Immature natural killer cell (primary cell): Measurements from ENCODE around the gene SMPX. TPM values are rescaled to one million over a fixed set of nuclear protein-coding genes. Genes with fewer than 3 reads are reported as not detected.
A peak's percentile ranks its signal among the peaks of the same experiment; 100 is the strongest.

Experiments
- DNase-seq, 3 donors: peaks; one replicate each; pipeline ENCODE4 v3.0.0; 2022; ENCODE audit warnings: mixed read lengths in 1 of 3
- H3K27ac Mint-ChIP-seq, 6 donors: one replicate each; pipeline ENCODE4 v1.8.0; 2020; ENCODE audit warnings: mixed read lengths in 6 of 6, mild to moderate bottlenecking in 5 of 6, inconsistent platforms in 4 of 6, moderate library complexity in 3 of 6
- H3K27me3 Mint-ChIP-seq, 3 donors: one replicate each; pipeline ENCODE4 v1.8.0; 2020 to 2021; ENCODE audit warnings: low read depth in 3 of 3, mild to moderate bottlenecking in 3 of 3, mixed read lengths in 3 of 3, moderate library complexity in 3 of 3, inconsistent platforms in 1 of 3
- H3K36me3 Mint-ChIP-seq, 3 donors: one replicate each; pipeline ENCODE4 v1.8.0; 2020; ENCODE audit warnings: mixed read lengths in 3 of 3, inconsistent platforms in 2 of 3, mild to moderate bottlenecking in 2 of 3
- H3K4me1 Mint-ChIP-seq, 2 donors: one replicate each; pipeline ENCODE4 v1.8.0; 2020; ENCODE audit warnings: inconsistent platforms in 2 of 2, mild to moderate bottlenecking in 2 of 2, mixed read lengths in 2 of 2, moderate library complexity in 1 of 2
- H3K4me3 Mint-ChIP-seq, 5 donors: one replicate each; pipeline ENCODE4 v1.8.0; 2020; ENCODE audit warnings: mild to moderate bottlenecking in 5 of 5, mixed read lengths in 5 of 5, inconsistent platforms in 3 of 5, moderate library complexity in 3 of 5
- H3K9me3 Mint-ChIP-seq, 6 donors: one replicate each; pipeline ENCODE4 v1.8.0; 2020; ENCODE audit warnings: mild to moderate bottlenecking in 6 of 6, mixed read lengths in 6 of 6, inconsistent platforms in 4 of 6, moderate library complexity in 3 of 6
- polyA plus RNA-seq, 3 donors: library from polyadenylated mRNA; unstranded; fragments of 300-500 nt; fragmentation: Illumina TruSeq; gene quantifications; one replicate each; pipeline ENCODE4 v1.2.3, GENCODE V29; 2021

SMPX gene
- polyA plus RNA-seq, 3 donors from 2014 or later, result not detected

DNA sequence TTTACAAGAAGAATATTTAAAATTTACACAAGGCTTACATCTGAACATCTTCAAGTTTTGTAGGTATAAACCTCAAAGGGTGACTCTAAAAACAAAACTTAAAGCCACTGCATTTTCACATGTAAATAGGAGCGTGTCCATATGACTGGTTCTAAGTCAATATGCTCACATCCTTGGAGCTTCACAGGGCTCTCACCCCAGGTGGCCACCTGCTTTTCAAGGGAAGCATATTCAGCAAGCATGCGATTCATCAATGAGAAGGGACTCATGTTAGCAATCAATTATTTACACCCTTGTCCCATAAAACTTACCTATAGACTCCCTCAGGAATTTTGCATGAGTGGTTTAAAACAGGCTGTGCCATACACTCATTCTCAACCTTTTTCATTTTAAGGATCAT, 82.0 kb downstream of the SMPX start:
- no peak overlapping the region for H3K4me3 Mint-ChIP-seq
- no peaks in the 10 kb centered on the region for H3K9me3 Mint-ChIP-seq
- no peaks in the 10 kb centered on the region for H3K4me1 Mint-ChIP-seq
- peaks cover 3 to 7% (median 3%) of the 10 kb centered on the region in 3 donors for H3K27me3 Mint-ChIP-seq
- H3K36me3 Mint-ChIP-seq, result no peaks in the 10 kb centered on the region
- H3K27ac Mint-ChIP-seq, result no peak overlapping the region
- DNase-seq, result no peak

DNA sequence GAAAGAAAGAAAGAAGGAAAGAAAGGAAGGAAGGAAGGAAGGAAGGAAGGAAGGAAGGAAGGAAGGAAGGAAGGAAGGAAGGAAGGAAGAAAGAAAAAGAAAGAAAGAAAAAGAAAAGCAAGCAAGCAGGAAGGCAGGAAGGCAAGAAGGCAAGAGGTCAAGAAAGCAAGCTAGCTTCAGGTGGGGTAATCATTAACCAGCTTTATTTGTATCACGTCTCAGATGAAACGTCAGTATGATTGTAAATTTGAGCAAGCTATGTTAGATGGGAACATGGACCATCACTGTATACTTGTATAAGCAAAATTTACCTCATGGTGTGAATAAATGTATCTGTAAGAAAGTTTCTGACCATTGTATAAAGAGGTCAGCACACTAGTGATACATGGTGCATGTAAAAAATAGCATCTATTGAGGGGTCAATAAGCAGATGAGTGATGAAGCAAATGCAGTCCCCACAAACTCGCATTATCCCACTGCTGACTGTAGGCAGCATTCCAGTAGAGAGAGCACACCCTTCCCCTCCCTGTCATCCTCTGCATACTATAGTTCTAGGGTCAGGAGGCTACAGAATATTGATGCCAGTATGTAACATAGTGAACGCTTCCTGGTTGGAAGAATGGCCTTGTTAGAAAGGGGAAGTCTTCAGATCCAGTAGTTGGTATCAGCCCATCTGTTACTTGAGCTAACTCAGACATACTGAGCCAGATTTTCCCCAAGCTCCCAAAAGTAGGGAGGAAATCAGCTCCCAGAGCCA, 83.3 kb downstream of the SMPX start:
- Mint-ChIP-seq H3K9me3 (no peaks in the 10 kb centered on the region), H3K27me3 (peaks cover 1 to 7% (median 3%) of the 10 kb centered on the region in 3 donors), H3K27ac (no peak overlapping the region), H3K4me3 (no peak overlapping the region), H3K4me1 (no peaks in the 10 kb centered on the region), H3K36me3 (no peaks in the 10 kb centered on the region)
- no peak for DNase-seq

DNA sequence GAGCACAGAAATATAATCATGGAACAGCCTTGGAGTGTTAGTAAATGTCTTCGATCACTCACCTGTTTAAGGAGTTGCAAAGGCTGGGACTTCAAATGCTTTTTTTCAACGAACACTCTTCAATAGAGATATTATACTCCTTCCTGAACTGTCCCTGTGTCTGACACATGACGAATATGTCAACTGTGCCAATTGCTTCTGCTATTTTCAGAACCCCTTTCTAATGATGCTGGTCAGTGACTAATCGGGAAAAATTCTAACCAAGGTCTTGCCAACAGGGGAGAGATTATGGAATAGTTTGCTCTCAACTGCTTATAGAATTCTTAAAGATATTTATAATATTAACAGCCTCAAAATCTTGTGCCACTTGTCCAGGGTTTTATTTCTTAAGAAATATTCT, 91.2 kb downstream of the SMPX start:
- H3K4me1 Mint-ChIP-seq, result no peaks in the 10 kb centered on the region
- H3K9me3 Mint-ChIP-seq, result peaks cover 0 to 1% (median 0%) of the 10 kb centered on the region in 6 donors
- H3K27me3 Mint-ChIP-seq, result peaks cover 0 to 7% (median 2%) of the 10 kb centered on the region in 3 donors
- no peak overlapping the region for H3K4me3 Mint-ChIP-seq
- no peak for DNase-seq
- H3K27ac Mint-ChIP-seq, result no peak overlapping the region
- no peaks in the 10 kb centered on the region for H3K36me3 Mint-ChIP-seq

DNA sequence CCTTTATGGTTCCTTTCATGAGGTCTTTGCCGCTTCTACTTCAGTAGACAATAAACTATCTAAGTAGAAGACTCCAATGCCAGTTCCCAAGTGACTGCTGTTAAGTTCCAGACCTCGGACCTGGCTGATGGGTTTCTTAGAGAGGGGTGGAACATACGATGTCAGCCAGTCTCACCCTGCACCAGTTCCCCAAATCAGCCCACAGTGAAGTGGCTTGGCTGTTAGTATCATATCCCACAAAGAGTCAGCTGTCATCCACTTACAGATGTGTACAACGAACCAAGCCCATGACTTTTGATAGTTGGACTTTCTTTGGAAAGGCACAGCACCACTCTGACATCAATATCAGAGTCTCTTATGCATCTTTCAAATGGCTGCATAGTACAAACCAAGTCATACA, 91.7 kb downstream of the SMPX start:
- Mint-ChIP-seq H3K27me3 (peaks cover 0 to 8% (median 2%) of the 10 kb centered on the region in 3 donors), H3K4me1 (no peaks in the 10 kb centered on the region), H3K36me3 (no peaks in the 10 kb centered on the region), H3K9me3 (peaks cover 0 to 1% (median 0%) of the 10 kb centered on the region in 6 donors), H3K4me3 (no peak overlapping the region), H3K27ac (no peak overlapping the region)
- DNase-seq, result no peak

DNA sequence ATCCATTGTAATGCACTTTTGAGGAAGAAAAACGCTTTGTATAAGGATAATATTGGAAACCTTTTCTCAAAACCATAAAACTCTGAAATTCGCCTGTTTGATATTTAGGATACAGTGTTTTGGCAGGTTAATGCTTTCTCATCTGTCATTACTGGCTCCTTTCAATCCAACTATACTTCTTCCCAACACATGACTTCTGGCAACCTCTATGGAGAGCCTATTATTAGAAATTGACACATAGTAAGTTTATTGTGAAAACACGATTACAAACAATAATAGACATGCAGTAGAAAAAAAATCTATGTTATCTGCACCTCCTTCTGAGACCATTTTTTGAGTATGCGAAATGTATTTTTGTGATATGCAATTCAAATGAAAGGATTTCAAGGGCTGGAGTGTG, 95.2 kb downstream of the SMPX start:
- no peak for DNase-seq
- Mint-ChIP-seq H3K9me3 (peaks cover 0 to 3% (median 0%) of the 10 kb centered on the region in 6 donors), H3K36me3 (no peaks in the 10 kb centered on the region), H3K27me3 (peaks cover 1 to 8% (median 2%) of the 10 kb centered on the region in 3 donors), H3K27ac (no peak overlapping the region), H3K4me1 (no peaks in the 10 kb centered on the region), H3K4me3 (no peak overlapping the region)

DNA sequence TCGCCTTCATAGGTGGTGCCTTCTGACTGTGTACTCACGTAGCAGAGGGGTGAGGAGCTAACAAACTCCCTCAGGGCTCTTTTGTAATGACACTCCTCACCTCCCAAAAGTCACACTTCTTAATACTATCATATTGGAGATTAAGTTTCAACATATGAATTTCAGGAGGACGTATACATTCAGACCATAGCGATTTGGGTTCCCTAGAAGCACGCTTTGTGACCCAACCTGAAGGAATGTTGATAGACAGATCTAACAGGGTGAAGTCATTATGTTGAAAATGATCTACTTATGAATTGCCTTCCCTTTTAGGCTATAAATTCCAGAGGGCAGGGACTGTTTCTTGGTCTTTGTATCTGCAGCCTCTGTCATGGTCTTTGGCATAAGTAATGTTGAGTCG, 96.6 kb downstream of the SMPX start:
- Mint-ChIP-seq H3K9me3 (peaks cover 0 to 3% (median 0%) of the 10 kb centered on the region in 6 donors), H3K27ac (no peak overlapping the region), H3K4me1 (no peaks in the 10 kb centered on the region), H3K27me3 (peaks cover 1 to 8% (median 2%) of the 10 kb centered on the region in 3 donors), H3K4me3 (no peak overlapping the region), H3K36me3 (no peaks in the 10 kb centered on the region)
- DNase-seq, result no peak

DNA sequence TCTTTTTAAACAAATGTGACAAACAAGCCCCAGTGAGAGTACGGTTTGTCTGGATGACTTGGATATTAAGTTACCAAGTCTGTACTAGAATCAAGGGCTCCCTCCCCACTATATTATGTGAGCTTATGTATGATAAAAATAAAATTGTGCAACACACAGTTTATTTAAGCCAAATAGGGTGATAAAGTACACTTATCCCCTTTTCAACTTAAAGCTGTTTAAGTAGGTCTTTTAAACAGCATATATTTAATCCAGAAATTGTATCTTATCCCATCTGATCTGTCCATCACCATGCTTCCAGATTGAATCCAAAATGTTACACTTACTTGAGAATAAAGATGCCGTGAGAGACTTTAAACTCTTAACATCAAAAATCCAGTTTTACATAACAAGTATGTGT, 97.8 kb downstream of the SMPX start:
- H3K9me3 Mint-ChIP-seq, result peaks cover 0 to 3% (median 0%) of the 10 kb centered on the region in 6 donors
- no peaks in the 10 kb centered on the region for H3K36me3 Mint-ChIP-seq
- no peak overlapping the region for H3K27ac Mint-ChIP-seq
- no peak for DNase-seq
- H3K4me3 Mint-ChIP-seq, result no peak overlapping the region
- no peaks in the 10 kb centered on the region for H3K4me1 Mint-ChIP-seq
- H3K27me3 Mint-ChIP-seq, result peaks cover 0 to 5% (median 1%) of the 10 kb centered on the region in 3 donors

DNA sequence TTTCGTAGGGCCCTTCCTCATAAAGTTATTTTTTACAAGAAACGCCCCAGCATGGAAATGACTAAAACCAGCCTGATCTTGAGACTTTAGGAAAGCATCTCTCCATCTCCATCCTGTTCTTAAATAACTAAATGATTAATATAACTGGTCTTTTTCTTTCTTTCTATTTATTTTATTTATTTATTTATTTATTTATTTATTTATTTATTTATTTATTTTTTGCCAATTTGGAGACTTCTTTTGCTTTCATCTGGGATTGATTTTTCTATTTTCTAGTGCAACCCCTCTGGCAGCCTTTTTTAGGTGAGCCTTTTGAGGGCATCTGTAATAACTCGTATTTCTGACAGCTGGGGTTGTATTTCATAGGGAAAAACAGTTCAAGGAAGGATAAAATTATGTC, 98.6 kb downstream of the SMPX start:
- no peaks in the 10 kb centered on the region for H3K4me1 Mint-ChIP-seq
- H3K27ac Mint-ChIP-seq, result no peak overlapping the region
- H3K9me3 Mint-ChIP-seq, result peaks cover 0 to 3% (median 0%) of the 10 kb centered on the region in 6 donors
- H3K4me3 Mint-ChIP-seq, result no peak overlapping the region
- DNase-seq, result no peak
- H3K27me3 Mint-ChIP-seq, result peaks cover 0 to 5% (median 1%) of the 10 kb centered on the region in 3 donors
- H3K36me3 Mint-ChIP-seq, result no peaks in the 10 kb centered on the region

DNA sequence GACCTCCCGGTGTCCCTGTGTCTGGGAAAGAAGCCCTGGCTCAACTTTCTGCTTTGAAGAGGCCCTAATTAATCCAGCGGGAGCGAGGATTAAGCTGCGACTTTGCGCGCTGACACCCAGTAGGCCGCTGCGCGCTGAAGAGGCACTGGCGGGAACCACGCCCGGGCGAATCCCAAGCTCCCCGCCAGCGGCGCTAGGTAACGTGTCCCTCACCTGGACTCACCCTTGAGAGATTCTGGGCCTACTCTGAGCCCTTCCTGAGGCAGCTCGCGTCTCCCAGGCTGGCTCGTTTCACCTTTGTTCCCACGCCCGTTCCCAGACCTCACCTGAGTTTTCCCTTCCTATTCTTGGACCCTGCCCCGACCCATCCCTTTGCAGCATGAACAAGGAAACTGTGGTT, 99.2 kb downstream of the SMPX start:
- no peak overlapping the region for H3K27ac Mint-ChIP-seq
- H3K4me1 Mint-ChIP-seq, result no peaks in the 10 kb centered on the region
- no peak overlapping the region for H3K4me3 Mint-ChIP-seq
- H3K36me3 Mint-ChIP-seq, result no peaks in the 10 kb centered on the region
- H3K27me3 Mint-ChIP-seq, result peaks cover 0 to 5% (median 1%) of the 10 kb centered on the region in 3 donors
- DNase-seq, result no peak
- H3K9me3 Mint-ChIP-seq, result peaks cover 0 to 3% (median 0%) of the 10 kb centered on the region in 6 donors

DNA sequence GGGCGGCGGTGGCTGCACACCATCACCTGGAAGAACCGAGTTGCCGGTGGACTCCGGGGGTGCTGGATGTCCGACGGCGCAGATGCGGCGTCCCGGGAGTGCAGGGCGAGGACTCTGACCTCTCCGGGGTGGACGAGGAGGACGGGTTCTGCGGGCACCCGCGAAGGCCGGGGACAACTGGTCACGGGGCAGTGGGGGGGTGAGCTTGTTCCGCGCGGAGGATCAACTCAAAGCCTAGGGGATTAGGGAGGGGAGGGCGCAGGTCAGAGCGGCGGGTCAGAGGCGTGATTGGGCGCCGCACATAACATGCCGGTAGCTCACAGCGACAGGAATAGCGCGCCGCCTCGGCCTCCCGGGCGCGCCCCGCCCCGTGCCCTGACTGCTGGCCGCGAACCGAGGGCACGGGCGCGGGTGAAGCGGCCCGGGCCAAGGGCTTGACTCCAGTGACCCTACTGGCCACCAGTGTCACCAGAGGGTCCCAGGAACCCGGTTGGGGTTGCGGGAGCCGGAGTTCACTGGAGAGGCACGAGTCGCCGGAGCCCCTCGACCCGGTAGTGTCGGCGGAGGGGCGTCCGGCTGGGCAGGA, 99.7 kb downstream of the SMPX start, which contains the start of gene KLHL34:
Gene KLHL34, minus strand, starts transcription at position 179 of the 586 bp plus-strand sequence. CDS start 542 bp downstream, outside the sequence.
- H3K27ac Mint-ChIP-seq, result no peak within 1 kb of the TSS
- DNase-seq, result no peak
- no peaks in the 10 kb centered on the region for H3K36me3 Mint-ChIP-seq
- H3K27me3 Mint-ChIP-seq, result peaks cover 0 to 5% (median 1%) of the 10 kb centered on the region in 3 donors
- no peak within 1 kb of the TSS for H3K4me3 Mint-ChIP-seq
- peaks cover 0 to 3% (median 0%) of the 10 kb centered on the region in 6 donors for H3K9me3 Mint-ChIP-seq
- no peaks in the 10 kb centered on the region for H3K4me1 Mint-ChIP-seq

DNA sequence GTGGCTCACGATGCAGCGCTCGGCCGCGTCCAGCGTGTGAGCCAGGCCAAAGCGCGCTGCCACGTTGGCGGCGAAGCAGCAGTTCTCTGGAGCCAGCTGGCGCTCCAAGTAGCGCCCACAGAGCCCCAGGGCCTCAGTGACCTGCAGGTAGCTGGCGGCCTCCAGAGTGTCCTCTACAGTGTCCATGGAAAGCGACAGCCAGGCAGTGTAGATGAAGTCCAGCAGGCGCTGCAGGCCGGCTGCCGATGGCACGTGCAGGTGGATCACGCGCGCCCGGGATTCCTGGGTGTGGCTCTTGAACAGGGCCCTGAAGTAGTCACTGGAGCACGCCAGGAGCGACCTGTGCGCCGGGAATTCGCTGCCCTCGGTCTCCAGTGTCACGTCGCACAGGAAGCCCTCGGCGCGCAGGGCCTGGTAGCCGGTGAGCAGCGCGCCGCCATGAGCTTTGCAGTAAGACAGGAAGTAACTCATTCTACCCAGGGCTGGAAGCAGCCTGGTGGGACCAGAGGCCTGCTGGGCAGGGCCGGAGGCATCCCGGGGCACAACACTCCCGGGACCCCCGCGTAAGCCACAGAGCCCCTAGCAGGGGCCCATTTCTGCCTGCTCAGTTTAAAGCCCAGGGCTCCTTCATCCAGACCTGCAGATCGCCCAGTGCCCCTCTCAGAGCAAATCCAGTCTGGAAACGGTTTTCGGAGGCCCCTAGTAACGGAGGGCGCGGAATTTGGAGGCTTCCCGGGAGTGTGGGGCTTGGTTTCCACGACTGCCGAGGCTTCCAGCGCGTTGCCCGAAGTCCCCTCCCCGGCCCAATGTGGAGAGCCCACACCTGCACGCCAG, 100.4 kb downstream of the SMPX start:
- DNase-seq, result no peak
- H3K9me3 Mint-ChIP-seq, result peaks cover 0 to 3% (median 0%) of the 10 kb centered on the region in 6 donors
- no peaks in the 10 kb centered on the region for H3K4me1 Mint-ChIP-seq
- H3K27ac Mint-ChIP-seq, result no peak overlapping the region
- peaks cover 0 to 5% (median 1%) of the 10 kb centered on the region in 3 donors for H3K27me3 Mint-ChIP-seq
- H3K36me3 Mint-ChIP-seq, result no peaks in the 10 kb centered on the region
- no peak overlapping the region for H3K4me3 Mint-ChIP-seq

DNA sequence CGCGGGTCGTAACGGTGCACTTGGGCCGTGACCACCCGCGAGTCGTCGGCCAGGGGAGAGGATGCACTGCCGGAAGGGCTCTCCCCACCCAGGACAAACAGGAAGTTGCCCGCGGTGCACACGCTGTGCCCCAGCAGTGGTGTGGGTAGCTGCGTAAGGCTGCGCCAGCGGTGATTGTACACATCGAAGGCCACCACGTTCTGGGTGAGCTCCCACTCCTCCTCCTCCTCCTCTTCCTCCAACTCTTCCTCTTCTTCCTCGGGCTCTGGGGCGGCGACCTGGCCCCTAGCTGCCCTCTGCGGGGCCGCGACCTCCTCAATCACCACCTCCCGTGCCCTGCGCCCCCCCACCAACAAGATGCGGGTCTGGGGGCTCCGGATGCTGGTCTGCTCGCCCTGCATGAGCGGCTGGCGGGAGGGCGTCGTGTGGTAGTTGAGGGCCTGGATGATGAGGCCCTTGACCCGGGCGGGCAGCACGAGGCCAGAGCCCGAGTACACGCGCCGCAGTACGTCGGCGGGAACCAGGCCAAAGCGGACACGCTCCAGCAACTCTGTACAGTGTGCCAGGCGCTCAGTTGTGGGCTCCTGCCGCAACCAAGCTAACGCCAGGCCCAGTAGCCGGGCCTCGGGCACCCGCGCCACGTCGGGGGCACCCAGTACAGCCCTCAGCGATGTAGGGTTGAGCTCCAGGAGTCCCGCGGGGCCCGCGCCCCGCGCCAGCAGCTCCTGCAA, 101.2 kb downstream of the SMPX start:
- H3K9me3 Mint-ChIP-seq, result peaks cover 0 to 3% (median 0%) of the 10 kb centered on the region in 6 donors
- H3K4me1 Mint-ChIP-seq, result no peaks in the 10 kb centered on the region
- no peaks in the 10 kb centered on the region for H3K36me3 Mint-ChIP-seq
- H3K27ac Mint-ChIP-seq, result no peak overlapping the region
- peaks cover 0 to 2% (median 1%) of the 10 kb centered on the region in 3 donors for H3K27me3 Mint-ChIP-seq
- no peak for DNase-seq
- H3K4me3 Mint-ChIP-seq, result peak overlapping the region in 1 of 5 donors; percentile 10
